GM12872 (cell line): Measurements from ENCODE around the gene OR4X1.

Source experiments
- TF ChIP-seq, protein P1 (sequence below): IDR thresholded peaks from 3 replicates; pipeline ENCODE4 v1.5.1; 2011; ENCODE audit warnings: low read depth, mild to moderate bottlenecking, low read length, moderate library complexity; ENCODE audit not compliant: insufficient read depth

The OR4X1 gene, protein sequence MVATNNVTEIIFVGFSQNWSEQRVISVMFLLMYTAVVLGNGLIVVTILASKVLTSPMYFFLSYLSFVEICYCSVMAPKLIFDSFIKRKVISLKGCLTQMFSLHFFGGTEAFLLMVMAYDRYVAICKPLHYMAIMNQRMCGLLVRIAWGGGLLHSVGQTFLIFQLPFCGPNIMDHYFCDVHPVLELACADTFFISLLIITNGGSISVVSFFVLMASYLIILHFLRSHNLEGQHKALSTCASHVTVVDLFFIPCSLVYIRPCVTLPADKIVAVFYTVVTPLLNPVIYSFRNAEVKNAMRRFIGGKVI

DNA sequence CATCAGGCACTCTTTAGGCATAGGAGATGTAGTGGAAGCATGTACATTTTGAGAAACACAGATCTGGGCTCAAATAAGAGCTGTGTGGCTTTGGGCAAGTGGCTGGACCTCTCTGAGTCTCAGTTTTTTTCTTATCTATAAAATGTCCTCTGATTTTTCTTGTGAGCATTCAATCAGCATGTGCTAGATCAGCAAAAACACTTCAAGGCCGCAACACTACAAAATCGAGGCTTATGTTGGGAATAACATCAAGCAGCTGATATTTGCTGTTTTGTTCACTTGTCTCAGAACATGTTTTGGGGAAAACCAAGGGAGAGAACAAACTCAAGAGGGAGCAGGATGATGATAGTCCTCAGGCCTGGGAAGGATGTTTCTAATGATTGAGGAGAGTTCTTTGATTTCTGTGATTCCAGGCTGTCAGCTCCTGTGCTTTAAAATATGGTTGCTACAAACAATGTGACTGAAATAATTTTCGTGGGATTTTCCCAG, at the start of gene OR4X1:
TSS of gene OR4X1 (plus strand) at position 439 of the 489 bp plus-strand sequence. CDS start at position 439, 0 bp downstream.
- TF ChIP-seq, protein P1, sequence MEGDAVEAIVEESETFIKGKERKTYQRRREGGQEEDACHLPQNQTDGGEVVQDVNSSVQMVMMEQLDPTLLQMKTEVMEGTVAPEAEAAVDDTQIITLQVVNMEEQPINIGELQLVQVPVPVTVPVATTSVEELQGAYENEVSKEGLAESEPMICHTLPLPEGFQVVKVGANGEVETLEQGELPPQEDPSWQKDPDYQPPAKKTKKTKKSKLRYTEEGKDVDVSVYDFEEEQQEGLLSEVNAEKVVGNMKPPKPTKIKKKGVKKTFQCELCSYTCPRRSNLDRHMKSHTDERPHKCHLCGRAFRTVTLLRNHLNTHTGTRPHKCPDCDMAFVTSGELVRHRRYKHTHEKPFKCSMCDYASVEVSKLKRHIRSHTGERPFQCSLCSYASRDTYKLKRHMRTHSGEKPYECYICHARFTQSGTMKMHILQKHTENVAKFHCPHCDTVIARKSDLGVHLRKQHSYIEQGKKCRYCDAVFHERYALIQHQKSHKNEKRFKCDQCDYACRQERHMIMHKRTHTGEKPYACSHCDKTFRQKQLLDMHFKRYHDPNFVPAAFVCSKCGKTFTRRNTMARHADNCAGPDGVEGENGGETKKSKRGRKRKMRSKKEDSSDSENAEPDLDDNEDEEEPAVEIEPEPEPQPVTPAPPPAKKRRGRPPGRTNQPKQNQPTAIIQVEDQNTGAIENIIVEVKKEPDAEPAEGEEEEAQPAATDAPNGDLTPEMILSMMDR = no peak

DNA sequence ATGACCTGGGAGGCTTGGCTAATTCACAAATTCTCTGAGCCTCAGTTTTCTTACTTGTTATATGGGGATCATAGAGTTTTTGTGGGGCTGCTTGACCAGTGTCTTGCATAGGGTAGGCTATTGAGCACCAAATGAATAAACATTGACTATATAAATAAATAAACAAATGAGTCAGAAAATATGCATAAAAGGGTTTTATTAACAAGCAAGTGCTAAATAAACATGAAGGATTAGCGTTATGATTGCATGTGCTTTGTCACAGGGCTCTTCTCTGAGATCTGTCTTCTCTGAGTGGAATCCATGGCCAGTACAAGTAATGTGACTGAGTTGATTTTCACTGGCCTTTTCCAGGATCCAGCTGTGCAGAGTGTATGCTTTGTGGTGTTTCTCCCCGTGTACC, 47.2 kb upstream of the OR4X1 start, which contains the start of gene OR4B1:
TSS of gene OR4B1 (plus strand) at position 301 of the 400 bp plus-strand sequence. CDS start at position 301, 0 bp downstream.
- TF ChIP-seq, protein P1 = no peak

DNA sequence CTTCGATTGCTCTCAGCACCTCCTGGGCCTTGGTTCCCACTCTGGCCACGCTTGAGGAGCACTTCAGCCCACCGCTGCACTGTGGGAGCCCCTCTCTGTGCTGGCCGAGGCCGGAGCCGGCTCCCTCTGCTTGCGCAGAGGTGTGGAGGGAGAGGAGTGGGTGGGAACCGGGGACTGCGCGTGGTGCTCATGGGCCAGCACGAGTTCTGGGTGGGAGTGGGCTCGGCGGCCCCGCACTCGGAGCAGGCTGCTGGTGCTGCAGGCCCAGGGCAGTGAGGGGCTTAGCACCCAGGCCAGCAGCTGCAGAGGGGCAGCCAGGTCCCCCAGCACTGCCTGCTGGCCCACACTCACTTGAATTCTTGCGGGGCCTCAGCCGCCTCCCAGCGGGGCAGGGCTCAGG, 34.9 kb upstream of the OR4X1 start:
- TF ChIP-seq, protein P1 = no peak

DNA sequence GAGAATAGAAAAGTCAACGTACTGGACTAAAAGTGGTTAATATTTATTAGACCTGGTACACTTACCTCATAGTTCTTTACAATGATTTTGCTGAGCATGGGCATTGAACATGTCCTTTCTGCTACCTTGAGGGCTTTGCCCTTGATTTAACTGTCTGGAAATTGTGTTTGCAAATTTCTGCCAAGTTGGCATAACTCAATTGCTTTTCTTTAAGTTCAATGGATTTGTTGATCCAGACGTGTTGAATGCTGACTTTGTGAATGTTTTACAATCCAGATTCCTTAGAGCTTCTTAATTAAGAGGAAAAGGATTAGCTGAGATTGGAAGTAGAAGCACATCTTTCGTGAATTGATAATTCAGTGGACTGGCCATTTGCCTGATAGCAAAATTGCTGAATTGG, 25.9 kb upstream of the OR4X1 start:
- TF ChIP-seq, protein P1 = no peak

DNA sequence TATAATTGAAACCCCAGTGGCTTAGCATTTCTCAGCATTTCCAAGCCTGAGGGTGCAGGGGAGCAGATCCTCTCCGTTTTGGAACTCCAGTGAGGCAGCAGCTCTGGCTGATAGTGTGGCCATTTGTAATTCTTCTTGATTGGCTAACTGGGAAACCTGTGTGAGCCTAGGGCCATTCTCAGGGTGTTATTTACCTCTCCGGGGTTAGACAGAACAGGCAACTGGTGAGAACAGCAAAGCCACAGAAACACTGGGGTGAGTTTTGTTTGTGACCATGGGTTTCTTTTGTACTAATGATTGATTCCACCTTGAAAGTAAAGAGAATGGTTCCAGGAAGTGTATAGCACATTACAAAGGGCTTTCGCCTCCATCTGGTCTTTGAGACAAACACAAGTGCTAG, 21.2 kb upstream of the OR4X1 start:
- TF ChIP-seq, protein P1 = no peak

DNA sequence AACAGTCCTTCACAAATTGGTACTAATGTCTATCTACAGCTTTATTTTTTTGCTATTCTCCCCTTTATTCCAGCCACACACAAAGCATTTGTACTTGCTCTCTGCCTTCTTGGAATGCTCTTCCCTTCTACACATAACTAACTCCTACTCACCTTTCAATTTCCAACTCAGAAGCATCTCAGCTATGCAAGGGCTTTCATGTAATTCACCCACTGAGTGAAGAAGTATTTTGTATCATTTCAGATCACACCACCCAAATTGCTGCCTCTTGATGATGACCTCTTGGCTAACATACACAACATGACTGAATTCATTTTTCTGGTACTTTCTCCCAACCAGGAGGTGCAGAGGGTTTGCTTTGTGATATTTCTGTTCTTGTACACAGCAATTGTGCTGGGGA, 18.9 kb upstream of the OR4X1 start, which contains the start of gene OR4X2:
TSS of gene OR4X2 (plus strand) at position 301 of the 400 bp plus-strand sequence. CDS start at position 301, 0 bp downstream.
- TF ChIP-seq, protein P1 = no peak

DNA sequence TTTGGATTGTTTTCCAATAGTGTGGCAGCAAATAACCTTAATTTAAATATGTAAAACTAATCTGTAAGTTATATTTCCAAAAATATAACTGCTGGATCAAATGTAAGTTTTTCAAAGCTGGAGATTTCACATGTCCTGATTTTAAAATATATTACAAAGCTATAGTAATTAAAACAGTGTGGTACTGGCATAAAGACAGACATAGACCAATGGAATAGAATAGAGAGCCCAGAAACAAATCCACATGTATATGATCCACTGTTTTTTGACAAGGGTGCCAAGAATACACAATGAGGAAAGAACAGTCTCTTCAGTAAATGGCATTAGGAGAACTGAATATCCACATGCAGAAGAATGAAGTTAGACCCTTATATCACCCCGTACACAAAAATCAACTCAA, 14.8 kb upstream of the OR4X1 start:
- TF ChIP-seq, protein P1 = no peak
